GM21390 (cell line): ENCODE data around the gene NDEL1.

Source experiments
- ATAC-seq: cut with Tn5 transposase; IDR thresholded peaks from one replicate; pipeline ENCODE4 v1.9.1; 2021; ENCODE audit not compliant: unreplicated experiment

Gene NDEL1

GRCh38 chr17:8502126-8502525 lies 66.4 kb downstream of the NDEL1 start:
- no peak for ATAC-seq

- no peak for ATAC-seq
Observed at GRCh38 chr17:8503368-8503767, 67.7 kb downstream of the NDEL1 start.

GRCh38 chr17:8503807-8504206 lies 68.1 kb downstream of the NDEL1 start:
- no peak for ATAC-seq

- ATAC-seq, result no peak
Observed at GRCh38 chr17:8504460-8505207, 69.0 kb downstream of the NDEL1 start.

GRCh38 chr17:8506145-8506544 lies 70.5 kb downstream of the NDEL1 start:
- no peak for ATAC-seq

GRCh38 chr17:8514801-8515200 lies 79.1 kb downstream of the NDEL1 start:
- no peak for ATAC-seq
